K562 (cell line): ENCODE data around the gene OPTN.

Source experiments
- CTCF ChIP-seq, 3 experiments: IDR thresholded peaks in 2 of 3; conservative IDR thresholded peaks in 1 of 3; 2 replicates each; pipeline ENCODE4 v1.5.1; 2011 to 2012; ENCODE audit warnings: low read length in 3 of 3, mild to moderate bottlenecking in 3 of 3, control low read depth in 2 of 3, improper control_type of control experiment in 1 of 3, inconsistent platforms in 1 of 3, low read depth in 1 of 3, mixed read lengths in 1 of 3, moderate library complexity in 1 of 3; ENCODE audit not compliant: insufficient read depth in 2 of 3
- GTF2A2 ChIP-seq: IDR thresholded peaks from 2 replicates; pipeline ENCODE4 v1.6.1; 2016; ENCODE audit warnings: mild to moderate bottlenecking, missing genetic modification characterization, missing compliant biosample characterization
- MED1 ChIP-seq: sonication (generic); formaldehyde crosslinking; IDR thresholded peaks from 2 replicates; pipeline ENCODE4 v1.8.1; 2023; ENCODE audit warnings: missing genetic modification reagents, borderline replicate concordance
- MIER1 ChIP-seq: fragments of 450-650 bp; IDR thresholded peaks from 2 replicates; pipeline ENCODE4 v1.6.1; 2016; ENCODE audit warnings: antibody characterized with exemption, mild to moderate bottlenecking, low read depth
- MTA2 ChIP-seq: fragments of 450-650 bp; IDR thresholded peaks from 2 replicates; pipeline ENCODE4 v1.6.1; 2016; ENCODE audit warnings: low read depth
- MTF1 ChIP-seq: fragments of 250-450 bp; sonication (Bioruptor Pico); IDR thresholded peaks from 2 replicates; pipeline ENCODE4 v1.9.0; 2021; ENCODE audit warnings: moderate library complexity, mild to moderate bottlenecking, inconsistent platforms, borderline replicate concordance
- POLR2AphosphoS5 ChIP-seq: IDR thresholded peaks from 2 replicates; pipeline ENCODE4 v1.6.1; 2011; ENCODE audit warnings: mild to moderate bottlenecking, low read depth, low read length, moderate library complexity; ENCODE audit not compliant: control insufficient read depth, insufficient read depth
- REST ChIP-seq, 2 experiments: fragments of 450-650 bp; formaldehyde crosslinking in 1 of 2; IDR thresholded peaks; 2 replicates each; pipeline versions ENCODE4 v1.4.0 to v1.6.1; 2014 to 2020; ENCODE audit warnings: mild to moderate bottlenecking in 2 of 2, borderline replicate concordance in 1 of 2, low read depth in 1 of 2
- ZNF589 ChIP-seq: fragments of 200-800 bp; sonication (Bioruptor generic); IDR thresholded peaks from 2 replicates; pipeline ENCODE4 v1.6.1; 2016; ENCODE audit warnings: low read depth, missing genetic modification characterization, missing compliant biosample characterization
- ZNF830 ChIP-seq: fragments of 250-450 bp; sonication (Bioruptor Pico); IDR thresholded peaks from 2 replicates; pipeline ENCODE4 v1.5.0; 2021; ENCODE audit warnings: mild to moderate bottlenecking
- TF ChIP-seq, protein P1 (sequence below): sonication (generic); formaldehyde crosslinking; IDR thresholded peaks from 2 replicates; pipeline ENCODE4 v1.9.0; 2022; ENCODE audit warnings: mild to moderate bottlenecking, missing genetic modification reagents
- TF ChIP-seq, protein P2 (sequence below), 2 experiments: fragments of 200-800 bp in 1 of 2; sonication (Bioruptor generic) in 1 of 2; sonication (generic) in 1 of 2; formaldehyde crosslinking in 1 of 2; IDR thresholded peaks in 1 of 2; conservative IDR thresholded peaks in 1 of 2; 2 replicates each; pipeline versions ENCODE4 v1.5.0 to v1.6.1; 2016 to 2020; ENCODE audit warnings: missing compliant biosample characterization in 1 of 2, missing genetic modification characterization in 1 of 2, missing genetic modification reagents in 1 of 2

DNA sequence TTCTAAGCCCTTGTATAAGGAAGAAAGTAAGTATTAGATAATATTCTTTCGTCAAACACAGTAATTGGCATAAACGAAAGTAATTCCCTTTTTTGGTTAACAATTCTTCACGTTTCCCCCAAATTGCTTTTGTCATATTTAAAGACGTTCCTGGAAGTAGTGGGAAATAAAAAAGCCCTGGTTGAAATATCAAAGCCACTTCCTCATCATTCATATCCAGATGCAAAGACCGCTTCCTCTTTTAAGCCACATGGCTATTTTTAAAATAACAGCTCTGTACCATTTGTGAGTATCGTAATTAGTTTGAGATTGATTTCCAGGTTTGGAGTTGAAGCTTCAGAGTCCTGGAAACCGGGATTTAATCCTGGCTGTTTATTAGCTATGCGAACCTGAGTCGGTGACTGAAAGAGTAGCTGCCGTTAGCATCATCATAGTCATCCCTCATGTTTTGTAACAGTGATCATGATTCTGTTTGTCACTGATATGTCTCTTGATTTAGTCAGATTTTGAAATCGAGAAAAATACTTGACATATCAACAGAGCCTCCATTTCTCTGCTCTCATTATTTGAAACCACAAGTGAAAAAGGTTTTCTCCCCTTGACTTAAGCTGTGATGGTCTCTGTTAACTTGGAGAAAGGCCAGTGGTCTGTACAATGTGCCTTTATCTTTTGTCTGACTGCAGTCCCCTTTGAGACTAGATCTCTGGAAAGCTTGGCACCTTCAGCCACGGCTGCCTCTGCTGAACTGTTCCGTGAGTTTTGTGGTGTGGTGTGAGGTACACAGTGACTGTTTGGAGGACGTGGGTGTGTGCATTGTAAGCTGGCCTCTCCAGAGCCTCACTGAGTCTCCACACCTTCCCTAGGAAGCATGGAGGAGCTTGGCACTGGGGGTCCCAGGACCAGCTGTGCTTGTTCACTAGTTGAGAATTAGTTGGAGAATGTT lies 18.1 kb downstream of the OPTN start:
- no peak for TF ChIP-seq MTF1 (CRISPR knock-in tag)
- no peak for TF ChIP-seq MED1 (CRISPR knock-in tag)
- TF ChIP-seq POLR2AphosphoS5, result no peak
- TF ChIP-seq CTCF (IDR thresholded peaks at IDR 0.05 in 2 of 3, conservative IDR thresholded peaks at IDR 0.05 in 1 of 3; ENCODE audit: insufficient read depth in 2 of 3, low read depth in 1 of 3, low read length in 3 of 3), result no peak
- TF ChIP-seq ZNF589 (CRISPR knock-in tag), result no peak
- TF ChIP-seq MTA2, result no peak
- TF ChIP-seq, protein P1, sequence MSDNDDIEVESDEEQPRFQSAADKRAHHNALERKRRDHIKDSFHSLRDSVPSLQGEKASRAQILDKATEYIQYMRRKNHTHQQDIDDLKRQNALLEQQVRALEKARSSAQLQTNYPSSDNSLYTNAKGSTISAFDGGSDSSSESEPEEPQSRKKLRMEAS (CRISPR knock-in tag), result no peak
- TF ChIP-seq ZNF830 (CRISPR knock-in tag), result no peak
- no peak for TF ChIP-seq GTF2A2 (tag)
- TF ChIP-seq REST (IDR thresholded peaks at IDR 0.05; ENCODE audit: borderline replicate concordance), result no peak
- no peak for TF ChIP-seq REST (CRISPR knock-in tag; IDR thresholded peaks at IDR 0.05; ENCODE audit: low read depth)
- no peak for TF ChIP-seq MIER1
- TF ChIP-seq, protein P2, sequence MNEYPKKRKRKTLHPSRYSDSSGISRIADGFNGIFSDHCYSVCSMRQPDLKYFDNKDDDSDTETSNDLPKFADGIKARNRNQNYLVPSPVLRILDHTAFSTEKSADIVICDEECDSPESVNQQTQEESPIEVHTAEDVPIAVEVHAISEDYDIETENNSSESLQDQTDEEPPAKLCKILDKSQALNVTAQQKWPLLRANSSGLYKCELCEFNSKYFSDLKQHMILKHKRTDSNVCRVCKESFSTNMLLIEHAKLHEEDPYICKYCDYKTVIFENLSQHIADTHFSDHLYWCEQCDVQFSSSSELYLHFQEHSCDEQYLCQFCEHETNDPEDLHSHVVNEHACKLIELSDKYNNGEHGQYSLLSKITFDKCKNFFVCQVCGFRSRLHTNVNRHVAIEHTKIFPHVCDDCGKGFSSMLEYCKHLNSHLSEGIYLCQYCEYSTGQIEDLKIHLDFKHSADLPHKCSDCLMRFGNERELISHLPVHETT (CRISPR knock-in tag; conservative IDR thresholded peaks at IDR 0.05 in 1 of 2, IDR thresholded peaks at IDR 0.05 in 1 of 2), result no peak
